ENCODE data around the gene POLH. TPM values are rescaled to one million over a fixed set of nuclear protein-coding genes. Genes with fewer than 3 reads are reported as not detected.

The POLH gene
- total and polyA plus RNA-seq, 2 donors (not counting 3 experiments of a cell fraction or from before 2014, with no cell fraction given): 9.3 to 36.6 TPM

GRCh38 chr6:43623880-43624785 is 48.1 kb downstream of the POLH start:
- H3K9ac ChIP-seq (replicated peaks; ENCODE audit: extremely low read depth, insufficient read depth, low read length): no peak overlapping the region
- no peaks in the 10 kb centered on the region for H3K27me3 ChIP-seq (ENCODE audit: control insufficient read depth in 2 of 2, insufficient read depth in 2 of 2, low read length in 2 of 2)
- no TSS peak for BruUV-seq (replicated peaks)
- no peaks in the 10 kb centered on the region for H3K9me3 ChIP-seq (replicated peaks; ENCODE audit: control insufficient read depth, insufficient read depth, low read length)
- no peak for TF ChIP-seq POLR2AphosphoS5 (IDR thresholded peaks at IDR 0.05; ENCODE audit: insufficient read depth, low read depth, low read length)
- TF ChIP-seq POLR2A (IDR thresholded peaks at IDR 0.05; ENCODE audit: low read depth, low read length): no peak
- TF ChIP-seq MYC (IDR thresholded peaks at IDR 0.05; ENCODE audit: low read depth, low read length): no peak
- TF ChIP-seq MAX (IDR thresholded peaks at IDR 0.05; ENCODE audit: insufficient read depth, insufficient read length): no peak
- TF ChIP-seq JUN (IDR thresholded peaks at IDR 0.05; ENCODE audit: borderline replicate concordance, insufficient read depth, insufficient read length, low read depth): no peak
- TF ChIP-seq GATA2 (IDR thresholded peaks at IDR 0.05; ENCODE audit: insufficient read depth, insufficient read length, low read depth, low read length): no peak
- no peak for TF ChIP-seq FOS (IDR thresholded peaks at IDR 0.05; ENCODE audit: borderline replicate concordance, insufficient read depth, low read length)
- TF ChIP-seq CTCF (IDR thresholded peaks at IDR 0.05; ENCODE audit: extremely low read depth in 1 of 2, insufficient read depth in 1 of 2, low read depth in 1 of 2, low read length in 2 of 2): no peak
- TF ChIP-seq EZH2 (IDR thresholded peaks at IDR 0.05; ENCODE audit: borderline replicate concordance, low read depth, low read length, severe bottlenecking): no peak
- CTCF ChIA-PET: no interaction called here
- POLR2A ChIA-PET: no interaction called here
- H3K4me2 ChIP-seq (ENCODE audit: insufficient read depth, low read length): no peak overlapping the region
- no peak overlapping the region for H3K27ac ChIP-seq (ENCODE audit: insufficient read depth, low read depth, low read length)
- dilution Hi-C loops (cut with MboI; ENCODE audit: extremely low pct_ligation_motif_present, low sequenced_read_pairs): no loop called here
- H3K36me3 ChIP-seq (ENCODE audit: control insufficient read depth in 2 of 2, extremely low read depth in 1 of 2, insufficient read depth in 2 of 2, low read length in 2 of 2): peaks cover 16 to 45% of the 10 kb centered on the region in 2 experiments
- H3K79me2 ChIP-seq (ENCODE audit: control insufficient read depth, insufficient read depth, low read length): peaks cover 27% of the 10 kb centered on the region
- peaks cover 20% of the 10 kb centered on the region for H3K4me1 ChIP-seq (ENCODE audit: control insufficient read depth, extremely low read depth, insufficient read depth, low read length)
- FAIRE-seq: no peak
- intact Hi-C loops (cut with micrococcal nuclease): no loop called here
- no peak overlapping the region for H3K4me3 ChIP-seq (replicated peaks in 1 of 3; ENCODE audit: insufficient read depth in 1 of 3, low read depth in 1 of 3, low read length in 3 of 3)
- no peaks in the 10 kb centered on the region for H3K9me1 ChIP-seq (replicated peaks; ENCODE audit: control insufficient read depth, extremely low read depth, insufficient read depth, low read length)
- no peak for DNase-seq (ENCODE audit: low read depth, low spot score)
- no peaks in the 10 kb centered on the region for H4K20me1 ChIP-seq (replicated peaks; ENCODE audit: control insufficient read depth, extremely low read depth, insufficient read depth, low read length)
- no peak overlapping the region for H2AFZ ChIP-seq (ENCODE audit: low read depth, low read length)
